B cell (primary cell): Measurements from ENCODE around the gene CASKIN1. TPM values are rescaled to one million over a fixed set of nuclear protein-coding genes. Genes with fewer than 3 reads are reported as not detected.

Source experiments
- ATAC-seq: fragments of 200-7000 bp; cut with Tn5 transposase; one replicate; pipeline ENCODE4 v1.10.0; 2021; ENCODE audit warnings: low read depth, mild to moderate bottlenecking, moderate number of reproducible peaks, moderate library complexity
- CTCF ChIA-PET: fragments of 350-600 bp; sonication (Branson Sonifier 250); formaldehyde crosslinking; loops from one replicate; lab custom pipeline; 2021; ENCODE audit warnings: antibody characterized with exemption, inconsistent platforms; lab: Charles Lee
- POLR2A ChIA-PET: fragments of 350-600 bp; sonication (Branson Sonifier 250); formaldehyde crosslinking; loops from one replicate; lab custom pipeline; 2021; ENCODE audit warnings: antibody characterized with exemption; lab: Charles Lee
- DNase-seq: peaks from one replicate; pipeline ENCODE4 v3.0.0; 2013
- H2AFZ ChIP-seq: 2 replicates; pipeline ENCODE4 v1.6.1; 2012; ENCODE audit warnings: mild to moderate bottlenecking, low read depth, low read length; ENCODE audit not compliant: insufficient read depth, poor library complexity, severe bottlenecking
- H3K27ac ChIP-seq, 2 donors: 1 replicate in 1 of 2; 2 replicates in 1 of 2; pipeline ENCODE4 v1.5.1; 2012 to 2013; ENCODE audit warnings: low read length in 2 of 2, mild to moderate bottlenecking in 2 of 2, moderate library complexity in 1 of 2
- H3K27me3 ChIP-seq, 4 experiments: fragments of 200-600 bp in 1 of 4; sonication (generic) in 1 of 4; replicated peaks in 1 of 4; 1 replicate in 2 of 4; 2 replicates in 2 of 4; pipeline versions ENCODE4 v1.6.1 to v1.7.0; 2013 to 2016; ENCODE audit warnings: low read length in 3 of 4, mild to moderate bottlenecking in 2 of 4, mixed read lengths in 1 of 4, moderate library complexity in 1 of 4; ENCODE audit not compliant: insufficient read depth in 4 of 4, control insufficient read depth in 3 of 4; ENCODE audit errors: control extremely low read depth in 1 of 4
- H3K36me3 ChIP-seq, 2 experiments: replicated peaks in 1 of 2; 1 replicate in 1 of 2; 2 replicates in 1 of 2; pipeline versions ENCODE4 v1.6.1 to v1.7.1; 2013; ENCODE audit warnings: low read length in 1 of 2; ENCODE audit not compliant: insufficient read depth in 2 of 2, control insufficient read depth in 1 of 2; ENCODE audit errors: control extremely low read depth in 1 of 2, extremely low read depth in 1 of 2
- H3K4me1 ChIP-seq, 2 donors: fragments of 200-600 bp in 1 of 2; sonication (generic) in 1 of 2; 1 replicate in 1 of 2; 2 replicates in 1 of 2; pipeline versions ENCODE4 v1.5.1 to v1.6.1; 2013 to 2017; ENCODE audit warnings: low read length in 2 of 2; ENCODE audit not compliant: control insufficient read depth in 2 of 2, insufficient read depth in 2 of 2
- H3K4me2 ChIP-seq: replicated peaks from 2 replicates; pipeline ENCODE3; 2012; ENCODE audit warnings: mild to moderate bottlenecking, low read depth, low read length; ENCODE audit not compliant: poor library complexity, severe bottlenecking
- H3K4me3 ChIP-seq, 5 experiments: fragments of 200-600 bp in 1 of 5; sonication (generic) in 1 of 5; 1 replicate in 3 of 5; 2 replicates in 2 of 5; pipeline versions ENCODE4 v1.5.1 to v1.7.0; 2011 to 2016; ENCODE audit warnings: low read length in 4 of 5, mild to moderate bottlenecking in 4 of 5, low read depth in 2 of 5, control low read depth in 1 of 5, moderate library complexity in 1 of 5; ENCODE audit not compliant: insufficient read depth in 1 of 5; ENCODE audit errors: control extremely low read depth in 1 of 5, extremely low read depth in 1 of 5
- H3K79me2 ChIP-seq: fragments of 200-600 bp; sonication (generic); one replicate; pipeline ENCODE4 v1.6.0; 2016; ENCODE audit warnings: low read length; ENCODE audit not compliant: control insufficient read depth, insufficient read depth
- H3K9ac ChIP-seq: fragments of 200-600 bp; sonication (generic); 2 replicates; pipeline ENCODE4 v1.6.1; 2017; ENCODE audit warnings: mild to moderate bottlenecking, low read length, moderate library complexity
- H3K9me3 ChIP-seq, 3 donors: one replicate each; pipeline versions ENCODE4 v1.6.1 to v1.7.1; 2013; ENCODE audit warnings: low read length in 2 of 3; ENCODE audit not compliant: control insufficient read depth in 2 of 3, insufficient read depth in 1 of 3; ENCODE audit errors: control extremely low read depth in 1 of 3
- H4K20me1 ChIP-seq: 2 replicates; pipeline ENCODE4 v1.6.0; 2012; ENCODE audit warnings: mild to moderate bottlenecking, low read length; ENCODE audit not compliant: insufficient read depth, control insufficient read depth, poor library complexity, severe bottlenecking
- H3K27ac Mint-ChIP-seq: one replicate; pipeline ENCODE4 v1.8.0; 2021; ENCODE audit warnings: mixed read lengths
- H3K27me3 Mint-ChIP-seq: one replicate; pipeline ENCODE4 v1.8.0; 2021; ENCODE audit warnings: mixed read lengths
- H3K4me1 Mint-ChIP-seq: one replicate; pipeline ENCODE4 v1.8.0; 2021; ENCODE audit warnings: mixed read lengths
- H3K4me3 Mint-ChIP-seq: one replicate; pipeline ENCODE4 v1.8.0; 2021; ENCODE audit warnings: mixed read lengths
- H3K9me3 Mint-ChIP-seq: one replicate; pipeline ENCODE4 v1.8.0; 2022; ENCODE audit warnings: mixed read lengths; ENCODE audit not compliant: insufficient read depth
- EZH2 ChIP-seq: IDR thresholded peaks from 2 replicates; pipeline ENCODE4 v1.6.1; 2012; ENCODE audit warnings: borderline replicate concordance, low read depth, mild to moderate bottlenecking, moderate library complexity, low read length; ENCODE audit not compliant: insufficient read depth, poor library complexity, severe bottlenecking
- WGBS: methylation state at CpG from one replicate; pipeline ENCODE4 v1.1.5; 2013; ENCODE audit warnings: missing lambda C conversion rate; ENCODE audit not compliant: insufficient coverage; 5-methylcytosine and 5-hydroxymethylcytosine counted together
- intact Hi-C: fragments of 100-400 bp; cut with micrococcal nuclease; formaldehyde crosslinking; loops from one replicate; pipeline ENCODE4 v1.10.0; 2022
- polyA plus RNA-seq: library from polyadenylated mRNA; depleted of rRNA; stranded (reverse); fragments of >200 nt; gene quantifications from 2 replicates; pipeline ENCODE4 v1.2.3, GENCODE V29; 2012
- total RNA-seq, 2 donors: library from RNA; stranded (reverse); fragments of 120-200 nt in 1 of 2; gene quantifications; 1 replicate in 1 of 2; 2 replicates in 1 of 2; pipeline versions ENCODE4 v1.2.3 to v1.2.4, GENCODE V29; 2013 to 2022
- TF ChIP-seq, protein P1 (sequence below): fragments of 200-600 bp; IDR thresholded peaks from one replicate; pipeline ENCODE4 v1.8.0; 2022; ENCODE audit warnings: antibody characterized with exemption, mild to moderate bottlenecking

Gene CASKIN1
- total and polyA plus RNA-seq, 2 donors (not counting 1 experiment from before 2014, with no cell fraction given), result 0.01 TPM; not detected in 1

DNA sequence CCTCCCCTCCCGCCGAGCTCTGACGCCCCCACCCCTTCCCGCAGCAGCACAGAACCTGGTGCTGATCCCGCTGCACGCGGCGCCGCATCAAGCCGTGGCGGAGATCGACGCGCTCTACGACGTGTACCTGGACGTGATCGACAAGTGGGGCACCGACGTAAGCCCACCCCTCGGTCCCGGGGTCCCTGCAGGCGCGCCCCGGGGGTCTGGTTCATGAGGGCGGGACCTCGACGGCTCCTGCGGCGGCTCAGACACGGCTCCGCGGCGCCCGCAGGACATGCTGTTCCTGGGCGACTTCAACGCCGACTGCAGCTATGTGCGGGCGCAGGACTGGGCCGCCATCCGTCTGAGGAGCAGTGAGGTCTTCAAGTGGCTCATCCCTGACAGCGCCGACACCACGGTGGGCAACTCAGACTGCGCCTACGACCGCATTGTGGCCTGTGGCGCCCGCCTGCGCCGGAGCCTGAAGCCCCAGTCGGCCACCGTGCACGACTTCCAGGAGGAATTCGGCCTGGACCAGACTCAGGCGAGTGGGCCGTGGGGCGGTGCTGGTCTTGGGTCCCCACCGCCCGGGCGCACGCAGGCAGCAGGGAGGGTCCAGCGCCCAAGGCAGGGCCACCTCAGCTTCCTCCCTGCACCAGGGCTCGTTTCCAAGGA, 41.2 kb upstream of the CASKIN1 start:
- Mint-ChIP-seq H3K4me1 (peaks cover 1% of the 10 kb centered on the region), H3K4me3 (no peak overlapping the region), H3K27me3 (peaks cover 3% of the 10 kb centered on the region), H3K9me3 (no peaks in the 10 kb centered on the region), H3K27ac (no peak overlapping the region)
- Histone ChIP-seq H3K4me3 (no peak overlapping the region), H3K9me3 (peaks cover 0 to 5% (median 0%) of the 10 kb centered on the region in 3 donors), H2AFZ (no peak overlapping the region), H3K9ac (no peak overlapping the region), H3K4me2 (peak overlapping the region; percentile 37), H3K79me2 (no peaks in the 10 kb centered on the region), H3K4me1 (peaks cover 12 to 15% of the 10 kb centered on the region in 2 donors), H3K27me3 (peaks cover 0 to 27% (median 11%) of the 10 kb centered on the region in 4 experiments), H4K20me1 (peaks cover 10% of the 10 kb centered on the region), H3K27ac (no peak overlapping the region), H3K36me3 (peaks cover 0 to 32% of the 10 kb centered on the region in 2 experiments)
- intact Hi-C loops, result no loop called here
- ATAC-seq, result no peak
- WGBS, result 30% methylated on average over 65 of the region's 65 CpGs
- TF ChIP-seq, protein P1, sequence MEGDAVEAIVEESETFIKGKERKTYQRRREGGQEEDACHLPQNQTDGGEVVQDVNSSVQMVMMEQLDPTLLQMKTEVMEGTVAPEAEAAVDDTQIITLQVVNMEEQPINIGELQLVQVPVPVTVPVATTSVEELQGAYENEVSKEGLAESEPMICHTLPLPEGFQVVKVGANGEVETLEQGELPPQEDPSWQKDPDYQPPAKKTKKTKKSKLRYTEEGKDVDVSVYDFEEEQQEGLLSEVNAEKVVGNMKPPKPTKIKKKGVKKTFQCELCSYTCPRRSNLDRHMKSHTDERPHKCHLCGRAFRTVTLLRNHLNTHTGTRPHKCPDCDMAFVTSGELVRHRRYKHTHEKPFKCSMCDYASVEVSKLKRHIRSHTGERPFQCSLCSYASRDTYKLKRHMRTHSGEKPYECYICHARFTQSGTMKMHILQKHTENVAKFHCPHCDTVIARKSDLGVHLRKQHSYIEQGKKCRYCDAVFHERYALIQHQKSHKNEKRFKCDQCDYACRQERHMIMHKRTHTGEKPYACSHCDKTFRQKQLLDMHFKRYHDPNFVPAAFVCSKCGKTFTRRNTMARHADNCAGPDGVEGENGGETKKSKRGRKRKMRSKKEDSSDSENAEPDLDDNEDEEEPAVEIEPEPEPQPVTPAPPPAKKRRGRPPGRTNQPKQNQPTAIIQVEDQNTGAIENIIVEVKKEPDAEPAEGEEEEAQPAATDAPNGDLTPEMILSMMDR, result no peak
- no peak for TF ChIP-seq EZH2
- POLR2A ChIA-PET, result no interaction called here
- no peak for DNase-seq
- CTCF ChIA-PET, result no interaction called here

DNA sequence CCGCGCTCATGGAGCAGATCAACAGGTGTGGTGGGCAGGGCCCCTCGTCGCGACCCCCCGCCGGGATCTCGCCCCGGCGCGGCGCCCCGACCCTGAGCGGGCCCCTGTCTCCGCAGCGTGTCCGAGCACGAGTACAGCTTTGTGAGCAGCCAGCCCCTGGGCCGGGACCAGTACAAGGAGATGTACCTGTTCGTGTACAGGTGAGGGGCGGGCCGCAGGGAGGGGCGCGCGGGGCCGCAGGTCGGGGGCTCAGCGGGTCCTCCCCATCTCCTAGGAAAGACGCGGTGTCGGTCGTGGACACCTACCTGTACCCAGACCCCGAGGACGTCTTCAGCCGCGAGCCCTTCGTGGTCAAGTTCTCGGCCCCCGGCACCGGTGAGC, 40.7 kb upstream of the CASKIN1 start:
- TF ChIP-seq, protein P1, result no peak
- peak; percentile 90 for TF ChIP-seq EZH2
- Histone ChIP-seq H3K79me2 (no peaks in the 10 kb centered on the region), H4K20me1 (peaks cover 10% of the 10 kb centered on the region), H2AFZ (no peak overlapping the region), H3K36me3 (peaks cover 0 to 32% of the 10 kb centered on the region in 2 experiments), H3K9ac (no peak overlapping the region), H3K4me1 (peaks cover 12 to 15% of the 10 kb centered on the region in 2 donors), H3K4me2 (peak overlapping the region; percentile 37), H3K9me3 (peaks cover 0 to 5% (median 0%) of the 10 kb centered on the region in 3 donors), H3K27ac (no peak overlapping the region), H3K27me3 (peaks cover 0 to 27% (median 11%) of the 10 kb centered on the region in 4 experiments), H3K4me3 (no peak overlapping the region)
- peaks cover 1% of the 10 kb centered on the region for H3K4me1 Mint-ChIP-seq
- H3K4me3 Mint-ChIP-seq, result no peak overlapping the region
- DNase-seq (no peak), ATAC-seq (no peak)
- no peak overlapping the region for H3K27ac Mint-ChIP-seq
- H3K27me3 Mint-ChIP-seq, result peaks cover 3% of the 10 kb centered on the region
- no peaks in the 10 kb centered on the region for H3K9me3 Mint-ChIP-seq
- intact Hi-C loops, result no loop called here
- WGBS, result 15% methylated on average over 40 of the region's 40 CpGs
- POLR2A ChIA-PET, result interaction anchor here (1.4 kb wide), 1 partner anchor 15 kb away, joined by 4 read pairs; the partner anchor contains the start of gene ECI1
- CTCF ChIA-PET, result no interaction called here
